Measurements from ENCODE around the gene MPV17L2. TPM values are rescaled to one million over a fixed set of nuclear protein-coding genes. Genes with fewer than 3 reads are reported as not detected.

MPV17L2 gene
- polyA plus RNA-seq, 1 donor from 2014 or later: 17.7 TPM

DNA sequence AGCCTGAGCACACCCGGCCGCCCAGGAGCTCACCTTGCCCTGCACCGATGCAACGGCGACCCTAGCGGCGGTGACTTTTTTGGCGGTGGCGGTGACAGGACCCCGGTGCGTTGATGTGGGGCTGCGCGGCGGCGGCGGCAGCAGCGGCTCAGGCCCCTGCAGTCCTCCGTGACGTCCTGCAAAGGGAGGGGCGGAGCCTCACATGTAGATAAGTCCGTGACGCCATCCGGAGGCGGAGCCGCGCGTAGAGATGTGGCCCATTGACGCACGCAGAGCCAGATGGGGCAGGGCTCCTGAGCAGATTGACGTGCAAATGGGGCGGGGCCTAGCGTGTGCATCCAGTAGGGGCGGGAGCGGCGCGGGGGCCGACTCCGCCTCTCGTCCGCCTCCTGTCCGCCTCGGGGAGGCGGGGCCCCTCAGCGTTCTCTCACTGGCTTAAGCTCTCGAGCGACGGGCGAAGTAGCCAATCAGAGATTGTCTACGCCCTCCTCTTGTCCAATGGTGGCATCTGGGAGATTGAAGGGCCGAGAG, 10.9 kb downstream of the MPV17L2 start, which contains the start of gene RAB3A:
TSS of gene RAB3A (minus strand) at position 180 of the 531 bp plus-strand sequence. CDS start 1,302 bp downstream, outside the sequence.
- no peaks in the 10 kb centered on the region for H3K9me2 ChIP-seq (ENCODE audit: insufficient read depth, low read length)
- H4K20me1 ChIP-seq (ENCODE audit: insufficient read depth): no peaks in the 10 kb centered on the region
- H2AFZ ChIP-seq (ENCODE audit: low read depth, low read length): peak within 1 kb of the TSS; percentile 86
- H3K36me3 ChIP-seq (ENCODE audit: insufficient read depth, low read length): no peaks in the 10 kb centered on the region
- no peaks in the 10 kb centered on the region for H3K9me3 ChIP-seq (ENCODE audit: low read length)
- TF ChIP-seq, protein P1, sequence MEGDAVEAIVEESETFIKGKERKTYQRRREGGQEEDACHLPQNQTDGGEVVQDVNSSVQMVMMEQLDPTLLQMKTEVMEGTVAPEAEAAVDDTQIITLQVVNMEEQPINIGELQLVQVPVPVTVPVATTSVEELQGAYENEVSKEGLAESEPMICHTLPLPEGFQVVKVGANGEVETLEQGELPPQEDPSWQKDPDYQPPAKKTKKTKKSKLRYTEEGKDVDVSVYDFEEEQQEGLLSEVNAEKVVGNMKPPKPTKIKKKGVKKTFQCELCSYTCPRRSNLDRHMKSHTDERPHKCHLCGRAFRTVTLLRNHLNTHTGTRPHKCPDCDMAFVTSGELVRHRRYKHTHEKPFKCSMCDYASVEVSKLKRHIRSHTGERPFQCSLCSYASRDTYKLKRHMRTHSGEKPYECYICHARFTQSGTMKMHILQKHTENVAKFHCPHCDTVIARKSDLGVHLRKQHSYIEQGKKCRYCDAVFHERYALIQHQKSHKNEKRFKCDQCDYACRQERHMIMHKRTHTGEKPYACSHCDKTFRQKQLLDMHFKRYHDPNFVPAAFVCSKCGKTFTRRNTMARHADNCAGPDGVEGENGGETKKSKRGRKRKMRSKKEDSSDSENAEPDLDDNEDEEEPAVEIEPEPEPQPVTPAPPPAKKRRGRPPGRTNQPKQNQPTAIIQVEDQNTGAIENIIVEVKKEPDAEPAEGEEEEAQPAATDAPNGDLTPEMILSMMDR (IDR thresholded peaks at IDR 0.05; ENCODE audit: poor library complexity, severe bottlenecking): peak; percentile 42
- TF ChIP-seq SMC3 (conservative IDR thresholded peaks at IDR 0.05; ENCODE audit: poor library complexity) (no peak), RAD21 (conservative IDR thresholded peaks at IDR 0.05) (no peak), POLR2AphosphoS5 (IDR thresholded peaks at IDR 0.05) (peak; percentile 95), MXI1 (conservative IDR thresholded peaks at IDR 0.05; ENCODE audit: poor library complexity, severe bottlenecking) (no peak), TAF1 (IDR thresholded peaks at IDR 0.05; ENCODE audit: low read depth) (no peak), EP300 (conservative IDR thresholded peaks at IDR 0.05; ENCODE audit: poor library complexity, severe bottlenecking) (no peak)
- TF ChIP-seq, protein P2, sequence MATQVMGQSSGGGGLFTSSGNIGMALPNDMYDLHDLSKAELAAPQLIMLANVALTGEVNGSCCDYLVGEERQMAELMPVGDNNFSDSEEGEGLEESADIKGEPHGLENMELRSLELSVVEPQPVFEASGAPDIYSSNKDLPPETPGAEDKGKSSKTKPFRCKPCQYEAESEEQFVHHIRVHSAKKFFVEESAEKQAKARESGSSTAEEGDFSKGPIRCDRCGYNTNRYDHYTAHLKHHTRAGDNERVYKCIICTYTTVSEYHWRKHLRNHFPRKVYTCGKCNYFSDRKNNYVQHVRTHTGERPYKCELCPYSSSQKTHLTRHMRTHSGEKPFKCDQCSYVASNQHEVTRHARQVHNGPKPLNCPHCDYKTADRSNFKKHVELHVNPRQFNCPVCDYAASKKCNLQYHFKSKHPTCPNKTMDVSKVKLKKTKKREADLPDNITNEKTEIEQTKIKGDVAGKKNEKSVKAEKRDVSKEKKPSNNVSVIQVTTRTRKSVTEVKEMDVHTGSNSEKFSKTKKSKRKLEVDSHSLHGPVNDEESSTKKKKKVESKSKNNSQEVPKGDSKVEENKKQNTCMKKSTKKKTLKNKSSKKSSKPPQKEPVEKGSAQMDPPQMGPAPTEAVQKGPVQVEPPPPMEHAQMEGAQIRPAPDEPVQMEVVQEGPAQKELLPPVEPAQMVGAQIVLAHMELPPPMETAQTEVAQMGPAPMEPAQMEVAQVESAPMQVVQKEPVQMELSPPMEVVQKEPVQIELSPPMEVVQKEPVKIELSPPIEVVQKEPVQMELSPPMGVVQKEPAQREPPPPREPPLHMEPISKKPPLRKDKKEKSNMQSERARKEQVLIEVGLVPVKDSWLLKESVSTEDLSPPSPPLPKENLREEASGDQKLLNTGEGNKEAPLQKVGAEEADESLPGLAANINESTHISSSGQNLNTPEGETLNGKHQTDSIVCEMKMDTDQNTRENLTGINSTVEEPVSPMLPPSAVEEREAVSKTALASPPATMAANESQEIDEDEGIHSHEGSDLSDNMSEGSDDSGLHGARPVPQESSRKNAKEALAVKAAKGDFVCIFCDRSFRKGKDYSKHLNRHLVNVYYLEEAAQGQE (IDR thresholded peaks at IDR 0.05; ENCODE audit: borderline replicate concordance): no peak
- peaks cover 16% of the 10 kb centered on the region for H3K79me2 ChIP-seq (replicated peaks; ENCODE audit: insufficient read depth, low read length)
- H3K4me2 ChIP-seq (ENCODE audit: low read length): peak within 1 kb of the TSS; percentile 72
- H3K9ac ChIP-seq (ENCODE audit: low read length): peak within 1 kb of the TSS; percentile 96
- H3F3A ChIP-seq (ENCODE audit: insufficient read depth, low read length, poor library complexity, severe bottlenecking): peaks cover 3% of the 10 kb centered on the region
- H3K27ac ChIP-seq (ENCODE audit: low read length): peak within 1 kb of the TSS; percentile 95
- H3K4me3 ChIP-seq (ENCODE audit: low read length): peak within 1 kb of the TSS; percentile 92
- H3K27me3 ChIP-seq (ENCODE audit: insufficient read depth, low read depth, low read length): no peaks in the 10 kb centered on the region

- peak overlapping the region; percentile 86 for H2AFZ ChIP-seq (ENCODE audit: low read depth, low read length)
- H3K79me2 ChIP-seq (replicated peaks; ENCODE audit: insufficient read depth, low read length): peaks cover 16% of the 10 kb centered on the region
- H4K20me1 ChIP-seq (ENCODE audit: insufficient read depth): no peaks in the 10 kb centered on the region
- H3K9ac ChIP-seq (ENCODE audit: low read length): peak overlapping the region; percentile 86
- H3K4me2 ChIP-seq (ENCODE audit: low read length): peak overlapping the region; percentile 64
- peak overlapping the region; percentile 94 for H3K27ac ChIP-seq (ENCODE audit: low read length)
- H3K9me2 ChIP-seq (ENCODE audit: insufficient read depth, low read length): no peaks in the 10 kb centered on the region
- no peaks in the 10 kb centered on the region for H3K27me3 ChIP-seq (ENCODE audit: insufficient read depth, low read depth, low read length)
- no peaks in the 10 kb centered on the region for H3K36me3 ChIP-seq (ENCODE audit: insufficient read depth, low read length)
- H3F3A ChIP-seq (ENCODE audit: insufficient read depth, low read length, poor library complexity, severe bottlenecking): peaks cover 3% of the 10 kb centered on the region
- peak overlapping the region; percentile 92 for H3K4me3 ChIP-seq (ENCODE audit: low read length)
- no peaks in the 10 kb centered on the region for H3K9me3 ChIP-seq (ENCODE audit: low read length)
- TF ChIP-seq RAD21 (conservative IDR thresholded peaks at IDR 0.05): no peak
- TF ChIP-seq, protein P1 (IDR thresholded peaks at IDR 0.05; ENCODE audit: poor library complexity, severe bottlenecking): no peak
- TF ChIP-seq TAF1 (IDR thresholded peaks at IDR 0.05; ENCODE audit: low read depth): no peak
- TF ChIP-seq, protein P2 (IDR thresholded peaks at IDR 0.05; ENCODE audit: borderline replicate concordance): peak; percentile 28
- peak; percentile 60 for TF ChIP-seq POLR2AphosphoS5 (IDR thresholded peaks at IDR 0.05)
- no peak for TF ChIP-seq EP300 (conservative IDR thresholded peaks at IDR 0.05; ENCODE audit: poor library complexity, severe bottlenecking)
- no peak for TF ChIP-seq SMC3 (conservative IDR thresholded peaks at IDR 0.05; ENCODE audit: poor library complexity)
- TF ChIP-seq EZH2 (IDR thresholded peaks at IDR 0.05; ENCODE audit: borderline replicate concordance, insufficient read depth, low read length, poor library complexity, severe bottlenecking): no peak
- TF ChIP-seq MXI1 (conservative IDR thresholded peaks at IDR 0.05; ENCODE audit: poor library complexity, severe bottlenecking): no peak
Measured at GRCh38 chr19:18204394-18205199, 11.6 kb downstream of the MPV17L2 start.
